ENCODE data around the gene OPA3.

Gene OPA3

GRCh38 chr19:45502111-45502510, 82.5 kb downstream of the OPA3 start:
- no peak for DNase-seq (ENCODE audit: extremely low read depth, insufficient read length)
- no peak for TF ChIP-seq CTCF (IDR thresholded peaks at IDR 0.05; ENCODE audit: insufficient read depth, low read length, poor library complexity, severe bottlenecking)
- no peaks in the 10 kb centered on the region; the same call in 1 of the 2 replicates for H3K36me3 ChIP-seq (ENCODE audit: control insufficient read depth, insufficient read depth, low read length)
- H3K27me3 ChIP-seq (replicated peaks; ENCODE audit: control insufficient read depth, insufficient read depth, low read length): no peaks in the 10 kb centered on the region
- no peak overlapping the region for H3K4me3 ChIP-seq (replicated peaks; ENCODE audit: low read depth, low read length)

- TF ChIP-seq CTCF (IDR thresholded peaks at IDR 0.05; ENCODE audit: insufficient read depth, low read length, poor library complexity, severe bottlenecking): no peak
- H3K4me3 ChIP-seq (replicated peaks; ENCODE audit: low read depth, low read length): no peak overlapping the region
- DNase-seq (ENCODE audit: extremely low read depth, insufficient read length): no peak
- H3K27me3 ChIP-seq (replicated peaks; ENCODE audit: control insufficient read depth, insufficient read depth, low read length): no peaks in the 10 kb centered on the region
- H3K36me3 ChIP-seq (ENCODE audit: control insufficient read depth, insufficient read depth, low read length): no peaks in the 10 kb centered on the region; the same call in 1 of the 2 replicates
Measured at GRCh38 chr19:45501730-45502014, 82.9 kb downstream of the OPA3 start.

- no peak overlapping the region for H3K4me3 ChIP-seq (replicated peaks; ENCODE audit: low read depth, low read length)
- no peaks in the 10 kb centered on the region; the same call in 1 of the 2 replicates for H3K36me3 ChIP-seq (ENCODE audit: control insufficient read depth, insufficient read depth, low read length)
- TF ChIP-seq CTCF (IDR thresholded peaks at IDR 0.05; ENCODE audit: insufficient read depth, low read length, poor library complexity, severe bottlenecking): no peak
- no peaks in the 10 kb centered on the region for H3K27me3 ChIP-seq (replicated peaks; ENCODE audit: control insufficient read depth, insufficient read depth, low read length)
- no peak for DNase-seq (ENCODE audit: extremely low read depth, insufficient read length)
Measured at GRCh38 chr19:45500918-45501729, 83.5 kb downstream of the OPA3 start.

GRCh38 chr19:45499196-45500180, 85.1 kb downstream of the OPA3 start:
- Histone ChIP-seq H3K36me3 (ENCODE audit: control insufficient read depth, insufficient read depth, low read length) (no peaks in the 10 kb centered on the region), H3K4me3 (replicated peaks; ENCODE audit: low read depth, low read length) (no peak overlapping the region), H3K27me3 (replicated peaks; ENCODE audit: control insufficient read depth, insufficient read depth, low read length) (peaks cover 3% of the 10 kb centered on the region; the same call in 1 of the 2 replicates)
- TF ChIP-seq CTCF (IDR thresholded peaks at IDR 0.05; ENCODE audit: insufficient read depth, low read length, poor library complexity, severe bottlenecking): no peak
- peak; percentile 84 for DNase-seq (ENCODE audit: extremely low read depth, insufficient read length)

- DNase-seq (ENCODE audit: extremely low read depth, insufficient read length): peak; percentile 86
Measured at GRCh38 chr19:45498411-45499195, 86.0 kb downstream of the OPA3 start, which contains the start of gene PPM1N. Gene PPM1N, plus strand, starts transcription at chr19:45498443. Its CDS starts 30 bp downstream, at chr19:45498473.

More at GRCh38 chr19:45498411-45499195, 86.0 kb downstream of the OPA3 start, which contains the start of gene PPM1N:
- H3K36me3 ChIP-seq (ENCODE audit: control insufficient read depth, insufficient read depth, low read length): no peaks in the 10 kb centered on the region
- peaks cover 3% of the 10 kb centered on the region; the same call in 1 of the 2 replicates for H3K27me3 ChIP-seq (replicated peaks; ENCODE audit: control insufficient read depth, insufficient read depth, low read length)
- peak within 1 kb of the TSS; percentile 51 for H3K4me3 ChIP-seq (replicated peaks; ENCODE audit: low read depth, low read length)
- TF ChIP-seq CTCF (IDR thresholded peaks at IDR 0.05; ENCODE audit: insufficient read depth, low read length, poor library complexity, severe bottlenecking): peak; percentile 11
